Fibroblast of lung (primary cell): ENCODE data around the gene GPR37L1. TPM values are rescaled to one million over a fixed set of nuclear protein-coding genes. Genes with fewer than 3 reads are reported as not detected.

Source experiments
- DNase-seq, 2 donors: peaks; one replicate each; pipeline versions ENCODE4 v3.0.0 to v3.0.0-alpha.2; 2010; ENCODE audit warnings: low read depth in 2 of 2
- H2AFZ ChIP-seq: 2 replicates; pipeline ENCODE4 v1.5.1; 2012; ENCODE audit warnings: low read length, control low read depth, inconsistent platforms
- H3K27ac ChIP-seq: 2 replicates; pipeline ENCODE4 v1.5.1; 2011; ENCODE audit warnings: low read length, control low read depth; ENCODE audit not compliant: insufficient read depth
- H3K27me3 ChIP-seq: 2 replicates; pipeline ENCODE4 v1.5.1; 2011; ENCODE audit warnings: mild to moderate bottlenecking, low read length; ENCODE audit not compliant: control insufficient read depth, insufficient read depth
- H3K36me3 ChIP-seq: 2 replicates; pipeline ENCODE4 v1.5.1; 2011; ENCODE audit warnings: low read length; ENCODE audit not compliant: control insufficient read depth, insufficient read depth
- H3K4me1 ChIP-seq: 2 replicates; pipeline ENCODE4 v1.5.1; 2011; ENCODE audit warnings: low read length; ENCODE audit not compliant: control insufficient read depth, insufficient read depth; ENCODE audit errors: extremely low read depth
- H3K4me2 ChIP-seq: 2 replicates; pipeline ENCODE4 v1.5.1; 2011; ENCODE audit warnings: low read length, control low read depth; ENCODE audit not compliant: insufficient read depth; ENCODE audit errors: extremely low read depth
- H3K4me3 ChIP-seq, 4 experiments: fragments of 200-600 bp in 1 of 4; sonication (generic) in 1 of 4; replicated peaks in 1 of 4; 2 replicates each; pipeline ENCODE4 v1.5.1; 2011 to 2016; ENCODE audit warnings: low read length in 4 of 4, low read depth in 3 of 4, mild to moderate bottlenecking in 3 of 4, control low read depth in 2 of 4, inconsistent platforms in 1 of 4, mixed read lengths in 1 of 4; ENCODE audit not compliant: insufficient read depth in 1 of 4; ENCODE audit errors: control extremely low read depth in 1 of 4
- H3K79me2 ChIP-seq: 2 replicates; pipeline ENCODE4 v1.5.1; 2012; ENCODE audit warnings: mild to moderate bottlenecking, low read length, inconsistent platforms; ENCODE audit not compliant: control insufficient read depth, insufficient read depth
- H3K9ac ChIP-seq: 2 replicates; pipeline ENCODE4 v1.5.1; 2011; ENCODE audit warnings: mild to moderate bottlenecking, low read length, control low read depth; ENCODE audit not compliant: insufficient read depth
- H3K9me3 ChIP-seq: 2 replicates; pipeline ENCODE4 v1.5.1; 2012; ENCODE audit warnings: low read depth, low read length; ENCODE audit not compliant: control insufficient read depth, insufficient read depth
- H4K20me1 ChIP-seq: 2 replicates; pipeline ENCODE4 v1.5.1; 2011; ENCODE audit warnings: low read length; ENCODE audit not compliant: control insufficient read depth, insufficient read depth; ENCODE audit errors: extremely low read depth
- EZH2 ChIP-seq: IDR thresholded peaks from 2 replicates; pipeline ENCODE4 v1.5.1; 2012; ENCODE audit warnings: low read length, control low read depth, mild to moderate bottlenecking; ENCODE audit errors: missing control alignments
- polyA plus RNA-seq, 2 donors: library from polyadenylated mRNA; depleted of rRNA in 1 of 2; stranded (reverse) in 1 of 2; unstranded in 1 of 2; fragments of >200 nt; gene quantifications; 2 replicates each; pipeline ENCODE4 v1.2.1, GENCODE V29; 2011 to 2012; ENCODE audit warnings: missing spikeins in 1 of 2
- total RNA-seq: library from RNA; depleted of rRNA; stranded (reverse); fragments of >200 nt; gene quantifications from 2 replicates; pipeline ENCODE4 v1.2.1, GENCODE V29; 2014
- TF ChIP-seq, protein P1 (sequence below), 2 donors: IDR thresholded peaks in 1 of 2; conservative IDR thresholded peaks in 1 of 2; 1 replicate in 1 of 2; 2 replicates in 1 of 2; pipeline ENCODE4 v1.5.1; 2011 to 2012; ENCODE audit warnings: low read length in 2 of 2, control low read depth in 1 of 2, inconsistent platforms in 1 of 2, low read depth in 1 of 2, mild to moderate bottlenecking in 1 of 2

GPR37L1 gene
- total and polyA plus RNA-seq, 2 donors (not counting 1 experiment from before 2014, with no cell fraction given): not detected

DNA sequence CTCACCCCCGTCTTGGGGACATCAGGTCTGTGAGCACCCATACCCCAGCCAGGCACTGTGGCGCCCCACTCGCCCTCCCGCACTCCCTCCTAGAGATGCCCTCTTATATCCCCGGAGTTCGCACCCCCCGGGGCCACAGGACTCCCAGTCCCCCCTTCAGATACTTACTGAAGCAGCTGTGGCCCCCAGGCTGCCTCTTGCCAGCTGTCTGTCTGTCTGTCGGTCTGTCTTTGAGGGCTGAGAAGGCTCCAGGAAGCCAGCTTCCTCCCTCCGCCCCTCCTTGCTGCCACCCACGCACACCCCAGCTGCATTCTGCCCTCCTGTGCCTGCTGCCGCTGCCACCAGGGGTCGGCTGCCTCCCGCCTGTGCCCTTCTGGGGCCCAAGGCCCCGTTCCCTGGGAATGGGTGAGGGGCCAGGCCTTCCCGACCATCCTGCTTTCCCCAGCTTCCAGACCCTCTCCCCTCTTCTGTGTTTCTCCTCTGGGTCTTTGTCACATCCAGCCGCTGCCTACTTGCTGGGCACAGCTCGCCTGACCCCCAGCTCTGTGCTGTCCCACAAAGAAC, 37.7 kb downstream of the GPR37L1 start, which contains the start of gene PTPN7:
Gene PTPN7 (minus strand): TSS at position 226 of the 564 bp plus-strand sequence. CDS start 1,200 bp downstream, outside the sequence.
- H3K4me2 ChIP-seq: no peak within 1 kb of the TSS
- DNase-seq: no peak
- H3K9ac ChIP-seq: no peak within 1 kb of the TSS
- no peaks in the 10 kb centered on the region for H3K9me3 ChIP-seq
- H3K36me3 ChIP-seq: no peaks in the 10 kb centered on the region
- no peak within 1 kb of the TSS for H3K27ac ChIP-seq
- no peak for TF ChIP-seq EZH2
- TF ChIP-seq, protein P1, sequence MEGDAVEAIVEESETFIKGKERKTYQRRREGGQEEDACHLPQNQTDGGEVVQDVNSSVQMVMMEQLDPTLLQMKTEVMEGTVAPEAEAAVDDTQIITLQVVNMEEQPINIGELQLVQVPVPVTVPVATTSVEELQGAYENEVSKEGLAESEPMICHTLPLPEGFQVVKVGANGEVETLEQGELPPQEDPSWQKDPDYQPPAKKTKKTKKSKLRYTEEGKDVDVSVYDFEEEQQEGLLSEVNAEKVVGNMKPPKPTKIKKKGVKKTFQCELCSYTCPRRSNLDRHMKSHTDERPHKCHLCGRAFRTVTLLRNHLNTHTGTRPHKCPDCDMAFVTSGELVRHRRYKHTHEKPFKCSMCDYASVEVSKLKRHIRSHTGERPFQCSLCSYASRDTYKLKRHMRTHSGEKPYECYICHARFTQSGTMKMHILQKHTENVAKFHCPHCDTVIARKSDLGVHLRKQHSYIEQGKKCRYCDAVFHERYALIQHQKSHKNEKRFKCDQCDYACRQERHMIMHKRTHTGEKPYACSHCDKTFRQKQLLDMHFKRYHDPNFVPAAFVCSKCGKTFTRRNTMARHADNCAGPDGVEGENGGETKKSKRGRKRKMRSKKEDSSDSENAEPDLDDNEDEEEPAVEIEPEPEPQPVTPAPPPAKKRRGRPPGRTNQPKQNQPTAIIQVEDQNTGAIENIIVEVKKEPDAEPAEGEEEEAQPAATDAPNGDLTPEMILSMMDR (conservative IDR thresholded peaks at IDR 0.05 in 1 of 2, IDR thresholded peaks at IDR 0.05 in 1 of 2; ENCODE audit: low read depth in 1 of 2, low read length in 2 of 2): no peak
- H3K4me3 ChIP-seq: no peak within 1 kb of the TSS
- H3K27me3 ChIP-seq: peaks cover 15% of the 10 kb centered on the region
- H3K79me2 ChIP-seq: no peaks in the 10 kb centered on the region
- no peak within 1 kb of the TSS for H2AFZ ChIP-seq
- no peaks in the 10 kb centered on the region for H4K20me1 ChIP-seq
- H3K4me1 ChIP-seq: no peaks in the 10 kb centered on the region

DNA sequence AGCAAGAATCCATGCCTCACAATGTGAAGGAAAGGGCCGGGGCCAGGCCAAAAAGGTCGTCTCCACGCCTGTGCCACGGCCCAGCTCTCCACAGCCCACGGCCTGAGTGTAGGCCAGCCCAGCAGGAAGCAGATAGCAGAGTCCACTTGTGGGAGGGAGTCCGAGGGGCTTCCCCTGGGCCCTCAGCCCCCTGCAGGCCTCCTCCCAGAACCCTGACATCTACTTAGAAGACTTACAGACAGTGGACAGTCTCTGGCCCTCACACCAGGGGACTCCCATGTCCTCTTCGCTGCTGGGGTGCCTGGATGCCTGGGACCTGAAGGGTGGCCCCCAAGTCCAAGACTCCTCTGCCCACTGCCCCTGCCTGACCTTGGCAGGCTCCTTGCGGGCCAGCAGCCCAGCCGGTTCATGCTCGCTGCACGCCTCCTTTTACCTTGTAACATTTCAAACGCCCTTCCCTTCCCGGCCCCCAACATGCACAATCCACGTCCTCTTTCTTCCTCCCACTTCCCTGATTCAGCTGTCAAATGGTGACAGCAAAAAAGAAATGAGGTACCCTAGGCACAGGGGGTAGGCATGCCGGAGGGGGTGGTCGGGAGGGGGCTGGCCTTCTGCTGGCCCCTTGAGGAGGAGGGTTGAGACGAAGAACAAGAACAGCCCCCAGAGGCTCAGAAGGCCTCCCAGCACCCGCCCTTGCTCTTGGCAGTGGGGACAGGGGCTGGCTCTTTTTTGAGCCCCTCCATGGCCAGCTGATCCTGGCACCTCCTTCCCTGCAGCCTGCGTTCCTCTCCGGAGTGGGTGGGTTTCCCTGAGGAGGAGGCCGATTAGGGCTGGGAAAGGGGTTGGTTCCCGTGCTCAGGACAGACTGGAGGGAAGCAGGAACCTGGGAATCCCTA, 38.7 kb downstream of the GPR37L1 start:
- no peaks in the 10 kb centered on the region for H4K20me1 ChIP-seq
- H3K4me3 ChIP-seq: no peak overlapping the region
- DNase-seq: no peak
- no peaks in the 10 kb centered on the region for H3K4me1 ChIP-seq
- no peak overlapping the region for H3K27ac ChIP-seq
- H3K79me2 ChIP-seq: no peaks in the 10 kb centered on the region
- no peak overlapping the region for H3K4me2 ChIP-seq
- no peak overlapping the region for H3K9ac ChIP-seq
- no peak overlapping the region for H2AFZ ChIP-seq
- TF ChIP-seq EZH2: no peak
- TF ChIP-seq, protein P1 (conservative IDR thresholded peaks at IDR 0.05 in 1 of 2, IDR thresholded peaks at IDR 0.05 in 1 of 2; ENCODE audit: low read depth in 1 of 2, low read length in 2 of 2): no peak
- no peaks in the 10 kb centered on the region for H3K9me3 ChIP-seq
- no peaks in the 10 kb centered on the region for H3K36me3 ChIP-seq
- H3K27me3 ChIP-seq: peaks cover 15% of the 10 kb centered on the region

DNA sequence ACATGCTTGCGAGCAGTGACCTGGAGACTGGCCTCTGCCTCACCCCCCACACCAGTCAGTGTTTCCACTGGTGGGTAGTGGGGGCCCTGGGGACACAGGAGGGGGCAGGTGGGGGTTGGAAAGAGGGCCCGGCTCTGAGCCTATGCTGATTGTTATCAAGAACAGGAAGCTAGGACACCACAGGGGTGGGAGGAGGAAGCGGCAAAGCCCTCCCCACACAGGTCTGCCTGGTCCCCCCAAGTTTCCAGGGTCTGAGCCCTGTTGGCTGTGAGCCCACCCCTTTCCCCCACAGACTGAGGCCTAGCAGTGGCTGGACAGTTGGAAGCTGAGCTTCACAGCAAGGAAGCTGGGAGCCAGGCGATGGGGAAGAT, 39.3 kb downstream of the GPR37L1 start:
- no peak overlapping the region for H3K9ac ChIP-seq
- TF ChIP-seq, protein P1 (conservative IDR thresholded peaks at IDR 0.05 in 1 of 2, IDR thresholded peaks at IDR 0.05 in 1 of 2; ENCODE audit: low read depth in 1 of 2, low read length in 2 of 2): no peak
- TF ChIP-seq EZH2: no peak
- H3K4me2 ChIP-seq: no peak overlapping the region
- no peak overlapping the region for H3K27ac ChIP-seq
- no peak overlapping the region for H2AFZ ChIP-seq
- no peak for DNase-seq
- peaks cover 15% of the 10 kb centered on the region for H3K27me3 ChIP-seq
- H4K20me1 ChIP-seq: no peaks in the 10 kb centered on the region
- no peaks in the 10 kb centered on the region for H3K36me3 ChIP-seq
- no peak overlapping the region for H3K4me3 ChIP-seq
- no peaks in the 10 kb centered on the region for H3K79me2 ChIP-seq
- no peaks in the 10 kb centered on the region for H3K9me3 ChIP-seq
- H3K4me1 ChIP-seq: no peaks in the 10 kb centered on the region
